Adipose tissue (tissue), 3 donors: ENCODE measurements around the gene SGF29. TPM values are rescaled to one million over a fixed set of nuclear protein-coding genes. Genes with fewer than 3 reads are reported as not detected.
"Not testable (repeated sequence)": the region's sequence is repeated elsewhere in the genome, so short reads cannot be mapped to it uniquely, and the experiment has no call there.

Experiments used
- H3K27ac ChIP-seq: one replicate; pipeline ENCODE4 v1.5.1; 2013; ENCODE audit warnings: low read depth, low read length
- WGBS, 3 donors: extraction: QIAGEN DNeasy Blood & Tissue Kit; methylation state at CpG; one replicate each; pipeline ENCODE4 v1.1.7; 2013; 5-methylcytosine and 5-hydroxymethylcytosine counted together
- polyA plus RNA-seq, 3 donors: library from polyadenylated mRNA; stranded (reverse); fragments of 200-250 nt; gene quantifications; one replicate each; pipeline ENCODE4 v1.2.3, GENCODE V29; 2013
- donor health status: healthy with polysubstance abuse.
- donor health status: Bipolar disorder and iron deficiency.
- donor health status: healthy.

Gene SGF29
- polyA plus RNA-seq, 3 donors, result 17.1 to 32.1 (median 17.5) TPM

DNA sequence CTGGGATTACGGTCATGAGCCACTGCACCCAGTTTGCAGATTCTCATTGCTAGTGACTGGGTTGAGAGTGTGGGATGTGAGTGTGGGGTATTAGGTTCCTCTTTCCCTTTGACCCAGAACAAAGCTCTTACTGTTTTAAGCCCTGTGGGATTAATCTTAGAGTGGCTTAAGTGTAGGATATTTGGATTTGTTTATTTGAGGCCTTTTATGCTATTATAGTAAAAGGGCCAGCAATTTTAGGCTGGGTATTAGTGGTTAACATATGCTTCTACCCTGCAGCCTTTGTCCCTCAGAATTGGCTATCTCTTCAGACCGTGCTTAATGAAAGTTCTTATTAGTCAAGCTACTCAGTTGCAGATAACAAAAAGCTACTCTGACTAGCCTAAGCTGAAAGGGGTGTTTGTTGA, 3.2 kb downstream of the SGF29 start:
- WGBS, 3 donors, result 58 to 85% (median 82%) methylated on average over 2 of the region's 2 CpGs
- no peak overlapping the region for H3K27ac ChIP-seq

DNA sequence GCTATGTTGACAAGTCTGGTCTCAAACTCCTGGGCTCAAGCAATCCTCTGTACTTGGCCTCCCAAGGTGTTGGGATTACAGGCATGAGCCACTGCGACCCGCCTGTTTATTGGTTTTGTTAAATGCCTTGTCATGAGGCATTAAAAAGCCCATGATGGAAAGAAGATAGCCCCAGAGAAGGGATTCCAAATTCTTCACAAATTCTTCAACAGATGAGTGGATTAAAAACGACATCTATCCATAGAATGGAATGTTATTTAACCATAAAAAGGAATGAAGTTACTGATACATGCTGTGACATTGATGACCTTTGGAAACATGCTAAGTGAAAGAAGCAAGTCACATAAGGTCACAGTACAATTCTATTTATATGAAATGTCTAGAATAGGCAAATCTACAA, 4.7 kb downstream of the SGF29 start:
- H3K27ac ChIP-seq, result no peak overlapping the region
- 74 to 94% (median 89%) methylated on average over 3 of the region's 3 CpGs for WGBS, 3 donors

DNA sequence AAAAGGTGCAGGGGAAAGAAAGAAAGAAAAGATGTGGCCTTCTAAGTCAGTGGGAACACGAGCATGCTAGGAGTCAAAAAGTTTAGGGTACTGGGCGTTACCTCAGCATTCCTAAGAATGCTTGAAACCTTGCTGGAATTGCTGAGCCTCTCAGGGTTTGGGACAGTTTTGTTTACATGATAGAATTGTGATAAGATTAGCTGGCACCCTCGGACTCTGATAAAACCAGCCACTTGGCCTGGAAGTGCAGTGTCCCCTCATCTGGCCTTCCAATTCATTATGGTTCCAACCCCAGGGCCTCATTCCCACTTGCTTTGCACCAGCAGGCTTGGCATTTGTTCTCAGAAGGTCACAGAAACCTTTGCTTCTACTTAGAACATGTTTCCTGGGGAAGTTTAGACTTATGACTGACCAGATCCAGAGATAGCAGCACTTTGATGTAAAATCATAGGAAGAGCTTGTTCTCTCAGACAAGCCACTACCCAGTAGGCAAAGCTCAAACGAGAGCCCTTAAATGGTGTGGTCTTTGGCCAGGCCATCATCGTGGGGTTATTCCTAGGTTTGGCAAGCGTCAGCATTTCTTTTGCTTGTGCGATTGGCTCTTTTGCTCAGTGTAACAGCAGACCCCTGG, 8.0 kb downstream of the SGF29 start:
- WGBS, 3 donors, result 62 to 67% (median 62%) methylated on average over 7 of the region's 7 CpGs
- H3K27ac ChIP-seq, result no peak overlapping the region

- no peak overlapping the region for H3K27ac ChIP-seq
- 94 to 97% (median 96%) methylated on average over 4 of the region's 4 CpGs for WGBS, 3 donors
Measured at GRCh38 chr16:28562199-28562598, 8.5 kb downstream of the SGF29 start.

DNA sequence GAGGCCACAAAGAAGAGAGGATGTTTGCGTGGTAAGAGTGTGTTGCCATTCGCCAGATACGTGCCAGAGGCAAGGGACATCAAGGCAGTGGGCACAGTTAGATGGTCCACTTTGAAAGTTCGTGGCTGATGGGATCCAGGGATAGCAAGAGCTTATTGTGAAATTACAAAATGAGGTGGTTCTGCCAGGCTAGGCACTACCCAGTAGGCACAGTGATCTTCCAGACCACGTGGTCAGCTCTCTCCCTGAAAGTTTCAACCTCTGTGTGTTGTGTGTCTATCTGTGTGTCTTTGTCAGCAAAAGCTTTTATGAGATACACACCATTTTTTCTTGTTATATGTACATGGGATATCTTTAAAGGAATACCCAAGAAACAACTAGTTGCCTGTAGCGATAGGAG, 9.5 kb downstream of the SGF29 start:
- H3K27ac ChIP-seq, result no peak overlapping the region
- WGBS, 3 donors, result 88 to 90% (median 89%) methylated on average over 6 of the region's 6 CpGs

DNA sequence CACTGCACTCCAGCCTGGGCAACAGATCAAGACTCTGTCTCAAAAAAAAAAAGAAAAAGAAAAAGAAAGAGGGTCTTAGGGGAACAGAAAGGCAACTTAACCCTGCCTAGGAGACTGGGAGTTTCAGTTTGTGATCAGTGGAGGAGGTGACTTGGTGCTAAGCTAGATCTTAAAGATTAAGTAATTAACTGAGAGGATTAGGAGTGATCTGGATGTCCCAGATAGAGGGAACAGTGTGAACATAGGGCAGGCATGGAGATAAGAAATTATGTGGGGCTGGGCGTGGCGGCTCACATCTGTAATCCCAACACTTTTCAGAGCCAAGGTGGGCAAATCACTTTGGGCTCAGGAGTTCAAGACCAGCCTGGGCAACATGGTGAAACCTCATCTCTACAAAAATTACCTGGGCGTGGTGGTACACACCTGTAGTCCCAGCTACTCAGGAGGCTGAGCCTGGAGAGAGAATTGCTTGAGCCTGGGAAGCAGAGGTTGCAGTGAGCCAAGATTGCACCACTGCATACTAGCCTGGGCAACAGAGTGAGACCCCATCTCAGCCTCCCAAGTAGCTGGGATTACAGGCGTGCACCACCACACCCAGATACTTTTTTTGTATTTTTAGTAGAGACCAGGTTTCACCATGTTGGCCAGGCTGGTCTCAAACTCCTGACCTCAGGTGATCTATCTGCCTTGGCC, 12.7 kb downstream of the SGF29 start:
- H3K27ac ChIP-seq, result not testable (repeated sequence)
- 98 to 100% (median 99%) methylated on average over 4 of the region's 4 CpGs for WGBS, 3 donors

GRCh38 chr16:28567292-28567691, 13.6 kb downstream of the SGF29 start:
- H3K27ac ChIP-seq, result no peak overlapping the region
- WGBS, 3 donors, result 93 to 98% (median 97%) methylated on average over 2 of the region's 2 CpGs

DNA sequence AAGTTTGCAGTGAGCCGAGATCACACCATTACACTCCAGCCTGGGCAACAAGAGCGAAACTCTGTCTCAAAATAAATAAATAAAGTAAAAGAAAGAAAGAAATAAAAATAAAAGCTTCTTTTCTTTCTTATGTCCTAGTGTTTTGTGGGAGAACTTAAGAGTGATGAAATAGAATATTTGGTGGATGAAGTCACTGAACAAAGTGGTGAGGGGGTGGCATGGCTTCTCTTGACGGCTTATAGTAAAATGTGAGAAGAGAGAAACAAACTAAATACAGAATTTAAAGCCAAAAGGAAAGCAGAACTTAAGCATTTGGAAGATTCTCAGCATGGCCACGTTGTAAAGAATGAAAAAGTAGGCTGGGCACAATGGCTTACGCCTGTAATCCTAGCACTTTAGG, 15.3 kb downstream of the SGF29 start:
- H3K27ac ChIP-seq, result no peak overlapping the region
- 87 to 93% (median 89%) methylated on average over 5 of the region's 5 CpGs for WGBS, 3 donors

- H3K27ac ChIP-seq, result no peak overlapping the region
- 98 to 100% (median 99%) methylated on average over 4 of the region's 4 CpGs for WGBS, 3 donors
Measured at GRCh38 chr16:28569968-28570752, 16.4 kb downstream of the SGF29 start.

DNA sequence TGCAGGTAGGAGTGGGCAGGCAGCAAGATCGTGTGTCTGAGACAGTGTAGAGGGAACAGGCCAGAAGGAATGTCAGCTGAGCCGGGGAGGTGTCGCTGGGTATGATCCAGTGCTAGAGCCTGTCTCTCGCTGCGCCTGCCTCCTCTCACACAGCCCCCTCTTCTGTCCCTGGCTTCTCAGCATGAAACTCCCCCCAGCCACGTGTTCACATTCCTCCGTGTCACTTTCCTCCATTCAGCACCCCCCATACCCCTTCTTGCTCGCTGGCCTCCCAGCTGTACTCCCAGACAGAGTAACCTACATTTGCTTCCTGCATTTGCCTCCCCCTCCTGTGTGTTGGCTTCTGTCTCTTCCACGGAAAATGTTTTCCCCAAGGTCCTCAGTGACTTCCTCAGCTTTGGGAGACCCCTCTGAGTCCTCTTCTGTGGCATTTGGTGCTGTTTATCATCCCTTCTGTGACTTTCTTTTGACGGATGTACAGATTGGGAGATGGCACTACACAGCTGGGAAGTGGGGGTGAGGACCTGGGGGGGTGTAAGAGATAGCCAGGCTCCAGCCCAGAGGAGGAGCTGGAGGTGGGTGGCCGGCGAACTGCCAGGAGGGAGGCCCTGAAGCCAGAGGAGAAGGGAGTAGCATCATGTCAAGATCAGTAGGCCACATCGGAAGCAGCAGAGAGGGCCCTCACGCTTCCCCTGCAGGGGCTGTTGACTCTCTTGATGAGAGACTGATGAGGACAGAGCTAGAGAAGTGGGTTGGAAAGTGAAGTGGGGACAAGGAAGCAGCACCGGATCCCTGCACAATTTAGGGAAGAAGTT, 19.2 kb downstream of the SGF29 start:
- no peak overlapping the region for H3K27ac ChIP-seq
- whole genome bisulfite sequencing, 3 donors, result 46 to 69% (median 47%) methylated on average over 15 of the region's 15 CpGs

- H3K27ac ChIP-seq, result no peak overlapping the region
- WGBS, 3 donors, result 70 to 79% (median 78%) methylated on average over 17 of the region's 17 CpGs
Measured at GRCh38 chr16:28573738-28574718, 20.3 kb downstream of the SGF29 start.

DNA sequence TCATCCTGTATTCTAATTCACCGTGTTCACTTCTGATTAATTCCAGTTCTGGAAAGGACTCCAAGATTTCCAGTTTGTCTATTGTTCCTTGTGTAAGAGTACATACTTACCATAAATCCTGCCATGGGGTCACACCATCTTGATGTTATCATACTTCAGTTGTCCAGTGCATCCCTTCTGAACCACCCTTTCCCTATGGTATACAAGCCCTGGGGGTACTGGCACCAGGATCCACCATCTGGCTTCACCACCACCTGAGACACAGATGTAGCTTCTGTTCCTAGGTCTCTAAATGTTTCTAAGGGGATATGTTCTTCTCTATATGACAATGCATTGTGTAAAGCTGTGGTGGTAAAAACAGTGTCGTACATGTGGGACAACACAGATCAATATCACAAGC, 21.2 kb downstream of the SGF29 start:
- WGBS, 3 donors, result 87 to 98% (median 97%) methylated on average over 2 of the region's 2 CpGs
- H3K27ac ChIP-seq, result no peak overlapping the region

- H3K27ac ChIP-seq, result no peak overlapping the region
- 91 to 97% (median 96%) methylated on average over 8 of the region's 8 CpGs for WGBS, 3 donors
Measured at GRCh38 chr16:28575446-28576109, 21.9 kb downstream of the SGF29 start.

DNA sequence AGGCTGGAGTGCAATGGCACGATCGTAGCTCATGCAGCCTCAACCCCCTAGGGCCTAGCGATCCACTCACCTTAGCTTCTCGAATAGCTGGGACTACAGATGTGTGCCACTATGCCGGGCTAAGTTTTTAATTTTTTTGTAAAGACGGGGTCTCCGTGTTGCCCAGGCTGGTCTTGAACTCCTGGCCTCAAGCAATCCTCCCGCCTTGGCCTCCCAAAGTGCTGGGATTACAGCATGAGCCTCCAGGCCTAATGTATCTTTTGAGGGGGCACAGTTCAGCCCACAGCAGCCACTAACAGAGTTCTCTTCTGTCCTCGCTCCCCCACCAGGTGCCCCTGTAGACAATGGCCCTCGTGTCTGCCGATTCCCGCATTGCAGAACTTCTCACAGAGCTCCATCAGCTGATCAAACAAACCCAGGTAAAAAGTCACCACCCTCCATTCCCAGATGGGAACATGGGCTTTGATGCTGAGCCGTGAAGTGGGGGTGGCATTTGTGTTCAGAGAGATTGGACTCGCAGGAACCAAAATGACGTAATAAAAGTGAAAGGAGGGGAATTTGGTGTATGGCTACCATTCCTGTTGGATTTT, 27.1 kb downstream of the SGF29 start:
- 94 to 97% (median 95%) methylated on average over 15 of the region's 15 CpGs for WGBS, 3 donors
- H3K27ac ChIP-seq, result no peak overlapping the region

DNA sequence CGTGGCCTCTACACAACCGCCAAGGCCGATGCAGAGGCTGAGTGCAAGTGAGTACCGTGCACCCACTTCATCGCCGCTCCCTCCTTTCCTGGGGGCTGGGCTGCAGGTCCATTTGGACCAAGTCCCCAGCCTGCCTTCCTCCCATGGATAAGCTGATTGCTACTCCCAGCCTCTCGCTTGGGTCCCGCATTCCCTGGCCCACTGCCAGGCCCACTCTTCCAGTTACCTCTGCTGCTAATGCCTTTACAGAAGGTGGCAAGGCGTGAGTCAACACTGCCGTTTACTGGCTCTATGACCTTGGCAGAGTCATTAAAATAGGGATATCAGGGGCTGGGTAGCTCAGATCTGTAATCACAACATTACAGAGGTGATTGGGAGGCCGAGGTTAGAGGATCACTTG, 32.0 kb downstream of the SGF29 start:
- no peak overlapping the region for H3K27ac ChIP-seq
- WGBS, 3 donors, result 64 to 90% (median 84%) methylated on average over 11 of the region's 11 CpGs

DNA sequence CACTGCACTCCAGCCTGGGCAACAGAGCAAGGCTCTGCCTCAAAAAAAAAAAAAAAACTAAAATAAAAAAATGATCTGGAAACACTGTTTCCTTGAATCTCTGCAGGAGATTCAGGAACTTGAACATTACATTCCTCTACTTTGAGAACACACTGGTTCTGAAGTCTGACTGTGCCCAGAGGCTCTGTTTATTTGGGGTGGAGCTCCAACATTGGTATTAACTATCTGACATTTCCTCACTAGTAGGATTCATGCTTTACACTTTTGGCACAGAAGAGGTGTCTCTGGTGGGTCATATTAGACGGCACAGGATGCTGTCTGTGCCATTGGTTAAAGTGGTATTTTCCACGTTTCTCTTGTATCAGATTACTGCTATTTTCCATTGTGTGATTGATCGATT, 32.7 kb downstream of the SGF29 start:
- H3K27ac ChIP-seq, result no peak overlapping the region
- 85 to 92% (median 86%) methylated on average over 3 of the region's 3 CpGs for WGBS, 3 donors

DNA sequence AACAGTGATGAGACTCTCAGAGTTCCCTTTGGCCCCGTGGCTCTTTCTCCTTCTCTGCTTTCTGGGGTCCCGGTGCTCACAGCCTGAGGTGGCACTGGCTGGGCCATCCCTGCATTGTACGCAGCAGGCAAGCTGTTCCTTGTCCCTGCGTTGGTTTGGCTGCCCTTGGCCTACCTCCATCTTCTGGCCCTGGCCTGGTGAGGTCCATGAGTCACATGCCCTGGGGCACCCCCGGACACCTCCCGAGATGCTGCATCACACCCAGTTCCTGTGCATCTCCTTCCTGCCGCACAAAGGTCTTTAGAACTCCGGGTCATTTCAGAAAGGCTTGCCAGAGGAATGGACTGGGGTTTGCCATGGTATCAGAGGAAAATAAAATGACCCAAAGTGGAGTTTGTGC, 33.7 kb downstream of the SGF29 start:
- 83 to 88% (median 86%) methylated on average over 8 of the region's 8 CpGs for WGBS, 3 donors

More for the DNA sequence above, 33.7 kb downstream of the SGF29 start:
- no peak overlapping the region for H3K27ac ChIP-seq
